Fibroblast of pulmonary artery (primary cell): ENCODE data around the gene AUP1.

Experiments used
- DNase-seq: peaks from one replicate; pipeline ENCODE4 v3.0.0-alpha.2; 2010; ENCODE audit warnings: low read depth
- H3K4me3 ChIP-seq: replicated peaks from 2 replicates; pipeline ENCODE4 v1.5.1; 2011; ENCODE audit warnings: low read depth, mild to moderate bottlenecking, control low read depth, low read length, moderate library complexity
- CTCF ChIP-seq: IDR thresholded peaks from 2 replicates; pipeline ENCODE4 v1.5.1; 2011; ENCODE audit warnings: mild to moderate bottlenecking, control low read depth, low read length, inconsistent platforms; ENCODE audit errors: missing control alignments

Gene AUP1

GRCh38 chr2:74501335-74502071, 28.0 kb downstream of the AUP1 start:
- peak overlapping the region; percentile 62 for H3K4me3 ChIP-seq
- TF ChIP-seq CTCF, result no peak

GRCh38 chr2:74500578-74500946, 28.9 kb downstream of the AUP1 start:
- DNase-seq, result no peak
- H3K4me3 ChIP-seq, result no peak overlapping the region
- TF ChIP-seq CTCF, result no peak

More at GRCh38 chr2:74501335-74502071, 28.0 kb downstream of the AUP1 start:
- no peak for DNase-seq

GRCh38 chr2:74499940-74500577, 29.4 kb downstream of the AUP1 start:
- no peak for TF ChIP-seq CTCF
- no peak for DNase-seq
- no peak overlapping the region for H3K4me3 ChIP-seq

- TF ChIP-seq CTCF, result no peak
- DNase-seq, result peak; percentile 20
- H3K4me3 ChIP-seq, result peak within 1 kb of the TSS; percentile 40
Observed at GRCh38 chr2:74499267-74499939, 30.1 kb downstream of the AUP1 start, which contains the start of gene LBX2. Gene LBX2, minus strand, starts transcription at chr2:74499603. Its CDS starts 66 bp downstream, at chr2:74499537.

GRCh38 chr2:74498500-74499266, 30.8 kb downstream of the AUP1 start:
- no peak for TF ChIP-seq CTCF
- peak overlapping the region; percentile 40 for H3K4me3 ChIP-seq
- DNase-seq, result peak; percentile 23

- H3K4me3 ChIP-seq, result peak overlapping the region; percentile 40
- no peak for TF ChIP-seq CTCF
- no peak for DNase-seq
Observed at GRCh38 chr2:74497777-74498499, 31.6 kb downstream of the AUP1 start.
